HG03095 (cell line): Measurements from ENCODE around the gene CYSRT1.
"Not testable (repeated sequence)": the region's sequence is repeated elsewhere in the genome, so short reads cannot be mapped to it uniquely, and the experiment has no call there.

Experiments
- ATAC-seq: cut with Tn5 transposase; IDR thresholded peaks from one replicate; pipeline ENCODE4 v1.9.1; 2021; ENCODE audit warnings: moderate library complexity; ENCODE audit not compliant: unreplicated experiment

Gene CYSRT1

GRCh38 chr9:137235424-137236237 lies 10.7 kb downstream of the CYSRT1 start:
- ATAC-seq = no peak

GRCh38 chr9:137236238-137236935 lies 11.4 kb downstream of the CYSRT1 start:
- peak; percentile 20 for ATAC-seq

GRCh38 chr9:137236936-137237421 lies 12.0 kb downstream of the CYSRT1 start:
- ATAC-seq = no peak

GRCh38 chr9:137237759-137238726 lies 13.1 kb downstream of the CYSRT1 start:
- no peak for ATAC-seq

GRCh38 chr9:137239541-137240200 lies 14.7 kb downstream of the CYSRT1 start:
- not testable (repeated sequence) for ATAC-seq

- peak; percentile 10 for ATAC-seq
Observed at GRCh38 chr9:137240318-137240840, 15.4 kb downstream of the CYSRT1 start.

- peak; percentile 53 for ATAC-seq
Observed at GRCh38 chr9:137240841-137241489, 16.0 kb downstream of the CYSRT1 start, which contains the start of gene TUBB4B. Gene TUBB4B, plus strand, starts transcription at chr9:137241287. Its CDS starts 74 bp downstream, at chr9:137241361.

- ATAC-seq = no peak
Observed at GRCh38 chr9:137241490-137242268, 16.7 kb downstream of the CYSRT1 start.

GRCh38 chr9:137242269-137243203 lies 17.6 kb downstream of the CYSRT1 start:
- no peak for ATAC-seq

GRCh38 chr9:137243266-137243625 lies 18.3 kb downstream of the CYSRT1 start:
- not testable (repeated sequence) for ATAC-seq

GRCh38 chr9:137243626-137244485 lies 18.9 kb downstream of the CYSRT1 start:
- no peak for ATAC-seq

- no peak for ATAC-seq
Observed at GRCh38 chr9:137244486-137245449, 19.8 kb downstream of the CYSRT1 start.

- no peak for ATAC-seq
Observed at GRCh38 chr9:137245450-137246421, 20.8 kb downstream of the CYSRT1 start.

- no peak for ATAC-seq
Observed at GRCh38 chr9:137247135-137247915, 22.4 kb downstream of the CYSRT1 start.
